ENCODE results near the gene ASIC1. TPM values are rescaled to one million over a fixed set of nuclear protein-coding genes. Genes with fewer than 3 reads are reported as not detected.

Gene ASIC1
- total and polyA plus RNA-seq, 8 donors: 0.45 to 3.5 (median 1.2) TPM; not detected in 1

- no peak for DNase-seq
- WGBS, 5 donors: 74 to 90% (median 78%) methylated on average over 1 of the region's 1 CpG
- intact Hi-C loops (cut with DNase I; ENCODE audit: low total_unique reads): no loop called here
- Histone ChIP-seq H3K27me3 (peaks cover 0 to 25% (median 10%) of the 10 kb centered on the region in 3 donors), H3K4me1 (peaks cover 27 to 57% (median 50%) of the 10 kb centered on the region in 4 donors), H3K36me3 (no peaks in the 10 kb centered on the region), H3K4me3 (no peak overlapping the region), H3K27ac (no peak overlapping the region), H3K9me3 (no peaks in the 10 kb centered on the region)
- no peak for TF ChIP-seq CTCF (IDR thresholded peaks at IDR 0.05)
- TF ChIP-seq POLR2A (IDR thresholded peaks at IDR 0.05): no peak
- TF ChIP-seq EP300 (IDR thresholded peaks at IDR 0.05): no peak
- TF ChIP-seq POLR2AphosphoS5 (IDR thresholded peaks at IDR 0.05): no peak
Observed at GRCh38 chr12:50053583-50053982, 3.8 kb upstream of the ASIC1 start.

- intact Hi-C loops (cut with DNase I; ENCODE audit: low total_unique reads): loop anchor here (5.0 kb wide), 1 partner anchor 89 kb away; no protein-coding TSS in a partner anchor
- Histone ChIP-seq H3K4me1 (peaks cover 19 to 43% (median 35%) of the 10 kb centered on the region in 4 donors), H3K36me3 (no peaks in the 10 kb centered on the region), H3K27ac (no peak overlapping the region), H3K9me3 (no peaks in the 10 kb centered on the region), H3K27me3 (peaks cover 0 to 26% (median 10%) of the 10 kb centered on the region in 3 donors), H3K4me3 (peak overlapping the region in 1 of 4 donors; percentile 61)
- 13 to 19% (median 14%) methylated on average over 17 of the region's 17 CpGs for WGBS, 5 donors
- DNase-seq: peak; percentile 46 to 77
- TF ChIP-seq CTCF (IDR thresholded peaks at IDR 0.05): peak in 5 of 7 experiments; percentile 71 to 98 (median 91)
- TF ChIP-seq EP300 (IDR thresholded peaks at IDR 0.05): no peak
- no peak for TF ChIP-seq POLR2A (IDR thresholded peaks at IDR 0.05)
Observed at GRCh38 chr12:50055831-50056638, 1.4 kb upstream of the ASIC1 start.

GRCh38 chr12:50056639-50056976, 788 bp upstream of the ASIC1 start:
- intact Hi-C loops (cut with DNase I; ENCODE audit: low total_unique reads): loop anchor here (5.0 kb wide), 1 partner anchor 89 kb away; no protein-coding TSS in a partner anchor
- DNase-seq: no peak
- TF ChIP-seq CTCF (IDR thresholded peaks at IDR 0.05) (no peak), EP300 (IDR thresholded peaks at IDR 0.05) (no peak), POLR2A (IDR thresholded peaks at IDR 0.05) (no peak), POLR2AphosphoS5 (IDR thresholded peaks at IDR 0.05) (no peak)
- Histone ChIP-seq H3K4me3 (peak overlapping the region; percentile 61 to 76 (median 66)), H3K36me3 (no peaks in the 10 kb centered on the region), H3K27ac (no peak overlapping the region), H3K9me3 (no peaks in the 10 kb centered on the region), H3K4me1 (peaks cover 14 to 40% (median 34%) of the 10 kb centered on the region in 4 donors), H3K27me3 (peaks cover 0 to 26% (median 10%) of the 10 kb centered on the region in 3 donors)
- WGBS, 5 donors: 20 to 30% (median 26%) methylated on average over 3 of the region's 3 CpGs

- Histone ChIP-seq H3K9me3 (no peaks in the 10 kb centered on the region), H3K4me1 (peaks cover 14 to 37% (median 34%) of the 10 kb centered on the region in 4 donors), H3K36me3 (no peaks in the 10 kb centered on the region), H3K27ac (peak overlapping the region in 4 of 5 donors; percentile 4 to 81 (median 28)), H3K27me3 (peaks cover 0 to 26% (median 10%) of the 10 kb centered on the region in 3 donors), H3K4me3 (peak overlapping the region; percentile 61 to 76 (median 66))
- peak in 1 of 2 donors; percentile 59 for DNase-seq
- no peak for TF ChIP-seq POLR2A (IDR thresholded peaks at IDR 0.05)
- no peak for TF ChIP-seq CTCF (IDR thresholded peaks at IDR 0.05)
- intact Hi-C loops (cut with DNase I; ENCODE audit: low total_unique reads): loop anchor here (5.0 kb wide), 1 partner anchor 91 kb away; no protein-coding TSS in a partner anchor
- WGBS, 5 donors: 16 to 34% (median 26%) methylated on average over 13 to 30 of the region's 30 CpGs
Observed at GRCh38 chr12:50057896-50058670, 687 bp downstream of the ASIC1 start.

Measured in stomach (tissue), 9 donors.